ENCODE measurements around the gene DLGAP4. TPM values are rescaled to one million over a fixed set of nuclear protein-coding genes. Genes with fewer than 3 reads are reported as not detected.

DLGAP4 gene
- polyA plus RNA-seq, 1 donor (not counting 4 experiments of a cell fraction or from before 2014, with no cell fraction given): 9.6 TPM

DNA sequence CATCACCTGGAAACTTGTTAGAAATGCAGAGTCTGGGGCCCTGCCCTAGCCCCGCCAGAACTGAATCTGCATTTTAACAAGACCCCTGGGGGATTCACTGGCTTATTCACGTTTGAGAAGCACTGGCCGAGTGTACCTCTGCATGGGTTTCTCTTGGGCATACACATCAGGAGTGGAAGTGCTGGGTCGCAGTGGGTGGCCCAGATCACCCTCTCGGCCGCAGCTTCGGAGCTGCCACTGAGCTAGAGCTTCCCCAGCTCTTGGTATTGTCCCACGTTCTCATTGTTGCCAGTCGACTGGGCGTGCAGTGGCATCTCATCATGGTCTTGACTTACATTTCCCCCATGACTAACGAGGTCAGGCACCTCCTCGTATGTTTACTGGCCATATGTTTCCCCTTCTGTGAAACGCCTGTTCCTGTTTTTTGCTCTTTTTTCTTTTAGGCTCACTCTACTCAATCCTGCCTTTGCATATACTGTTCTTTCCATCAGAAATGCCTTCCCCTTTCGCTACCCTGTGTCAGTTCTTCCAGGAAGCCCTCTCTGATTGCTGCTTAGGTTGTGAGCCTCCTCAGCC, 3.0 kb upstream of the DLGAP4 start:
- FAIRE-seq: no peak
- no peaks in the 10 kb centered on the region for H3K4me1 ChIP-seq (ENCODE audit: control insufficient read depth, extremely low read depth, insufficient read depth, low read length)
- no peak overlapping the region for H2AFZ ChIP-seq (ENCODE audit: control insufficient read depth, low read length)
- H3K27ac ChIP-seq (ENCODE audit: control insufficient read depth, insufficient read depth, low read length): no peak overlapping the region
- no peaks in the 10 kb centered on the region for H3K79me2 ChIP-seq (ENCODE audit: control insufficient read depth, insufficient read depth, low read length)
- TF ChIP-seq EZH2 (IDR thresholded peaks at IDR 0.05; ENCODE audit: low read length) (no peak), CTCF (optimal IDR thresholded peaks at IDR 0.05 in 1 of 3, IDR thresholded peaks at IDR 0.05 in 1 of 3, conservative IDR thresholded peaks at IDR 0.05 in 1 of 3; ENCODE audit: extremely low read depth in 1 of 3, insufficient read depth in 2 of 3, low read length in 3 of 3) (no peak)
- H3K9ac ChIP-seq (ENCODE audit: control insufficient read depth, extremely low read depth, insufficient read depth, low read length): no peak overlapping the region
- no peaks in the 10 kb centered on the region for H3K36me3 ChIP-seq (ENCODE audit: control insufficient read depth in 2 of 2, extremely low read depth in 1 of 2, insufficient read depth in 2 of 2, low read length in 2 of 2)
- no peaks in the 10 kb centered on the region for H4K20me1 ChIP-seq (ENCODE audit: control insufficient read depth, extremely low read depth, insufficient read depth, low read length)
- peaks cover 67% of the 10 kb centered on the region for H3K27me3 ChIP-seq (ENCODE audit: control insufficient read depth, extremely low read depth, insufficient read depth, low read length)
- no peaks in the 10 kb centered on the region for H3K9me3 ChIP-seq (ENCODE audit: control insufficient read depth, low read depth, low read length)
- dilution Hi-C loops (cut with MboI; ENCODE audit: extremely low pct_ligation_motif_present, low sequenced_read_pairs): no loop called here
- no peak overlapping the region for H3K4me2 ChIP-seq (ENCODE audit: control insufficient read depth, extremely low read depth, insufficient read depth, low read depth, low read length)
- H3K9me1 ChIP-seq (ENCODE audit: control insufficient read depth, extremely low read depth, insufficient read depth, low read length): no peaks in the 10 kb centered on the region
- H3K4me3 ChIP-seq (ENCODE audit: control insufficient read depth in 2 of 3, extremely low read depth in 1 of 3, insufficient read depth in 2 of 3, low read depth in 1 of 3, low read length in 3 of 3): no peak overlapping the region
- DNase-seq (ENCODE audit: low read depth, low spot score): no peak

DNA sequence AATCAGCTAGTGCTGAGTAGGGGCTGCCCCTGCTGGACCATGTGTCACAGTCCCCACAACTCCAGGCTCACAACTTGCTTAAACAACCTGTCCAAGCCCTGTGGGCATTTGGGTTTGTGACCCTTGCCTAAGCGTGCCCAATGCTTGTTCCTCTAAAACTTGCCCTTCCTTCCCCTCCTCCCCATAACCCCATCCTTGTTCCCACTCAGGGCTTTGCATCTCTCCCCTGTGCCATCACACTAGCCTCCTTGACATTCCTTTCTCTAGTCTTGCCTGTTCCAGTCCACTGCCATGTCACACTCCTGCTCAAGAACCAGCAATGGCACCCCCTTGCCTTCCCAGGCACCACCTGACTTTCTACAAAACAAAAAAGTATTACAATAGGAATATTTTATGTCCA, 2.3 kb upstream of the DLGAP4 start:
- TF ChIP-seq EZH2 (IDR thresholded peaks at IDR 0.05; ENCODE audit: low read length) (peak; percentile 13), CTCF (optimal IDR thresholded peaks at IDR 0.05 in 1 of 3, IDR thresholded peaks at IDR 0.05 in 1 of 3, conservative IDR thresholded peaks at IDR 0.05 in 1 of 3; ENCODE audit: extremely low read depth in 1 of 3, insufficient read depth in 2 of 3, low read length in 3 of 3) (no peak)
- Histone ChIP-seq H3K4me1 (ENCODE audit: control insufficient read depth, extremely low read depth, insufficient read depth, low read length) (no peaks in the 10 kb centered on the region), H4K20me1 (ENCODE audit: control insufficient read depth, extremely low read depth, insufficient read depth, low read length) (no peaks in the 10 kb centered on the region), H3K27ac (ENCODE audit: control insufficient read depth, insufficient read depth, low read length) (no peak overlapping the region), H2AFZ (ENCODE audit: control insufficient read depth, low read length) (no peak overlapping the region), H3K4me2 (ENCODE audit: control insufficient read depth, extremely low read depth, insufficient read depth, low read depth, low read length) (no peak overlapping the region), H3K27me3 (ENCODE audit: control insufficient read depth, extremely low read depth, insufficient read depth, low read length) (peaks cover 74% of the 10 kb centered on the region), H3K9me3 (ENCODE audit: control insufficient read depth, low read depth, low read length) (no peaks in the 10 kb centered on the region), H3K9me1 (ENCODE audit: control insufficient read depth, extremely low read depth, insufficient read depth, low read length) (no peaks in the 10 kb centered on the region), H3K79me2 (ENCODE audit: control insufficient read depth, insufficient read depth, low read length) (no peaks in the 10 kb centered on the region), H3K9ac (ENCODE audit: control insufficient read depth, extremely low read depth, insufficient read depth, low read length) (no peak overlapping the region), H3K4me3 (ENCODE audit: control insufficient read depth in 2 of 3, extremely low read depth in 1 of 3, insufficient read depth in 2 of 3, low read depth in 1 of 3, low read length in 3 of 3) (no peak overlapping the region), H3K36me3 (ENCODE audit: control insufficient read depth in 2 of 2, extremely low read depth in 1 of 2, insufficient read depth in 2 of 2, low read length in 2 of 2) (no peaks in the 10 kb centered on the region)
- FAIRE-seq (no peak), DNase-seq (ENCODE audit: low read depth, low spot score) (no peak)
- dilution Hi-C loops (cut with MboI; ENCODE audit: extremely low pct_ligation_motif_present, low sequenced_read_pairs): no loop called here
